Prostate gland (tissue), 2 donors: Measurements from ENCODE around the gene STUB1.

ENCODE experiments used
- CTCF ChIP-seq, 4 experiments: fragments of 200-600 bp in 2 of 4; fragments of 450-650 bp in 2 of 4; sonication (generic) in 2 of 4; IDR thresholded peaks; 1 replicate in 3 of 4; 2 replicates in 1 of 4; pipeline ENCODE4 v1.5.1; 2016 to 2019; ENCODE audit warnings: antibody characterized with exemption in 4 of 4, mild to moderate bottlenecking in 2 of 4, moderate library complexity in 2 of 4
- POLR2A ChIP-seq: fragments of 450-650 bp; IDR thresholded peaks from one replicate; pipeline ENCODE4 v1.6.1; 2016; ENCODE audit warnings: antibody characterized with exemption, mild to moderate bottlenecking
- POLR2AphosphoS5 ChIP-seq: sonication (generic); formaldehyde crosslinking; IDR thresholded peaks from one replicate; pipeline ENCODE4 v1.6.1; 2017; ENCODE audit warnings: antibody characterized with exemption

- TF ChIP-seq POLR2A (no peak), CTCF (IDR thresholded peaks at IDR 0.05) (no peak), POLR2AphosphoS5 (no peak)
These were observed 4.2 kb upstream of the STUB1 start for GRCh38 chr16:675884-676564.
